ENCODE results near the gene TTC21A.
A peak's percentile ranks its signal among the peaks of the same experiment; 100 is the strongest.

Gene TTC21A

GRCh38 chr3:39065197-39065596, 42.3 kb upstream of the TTC21A start:
- H3K79me1 ChIP-seq (ENCODE audit: low read length), result peaks cover 3% of the 10 kb centered on the region
- H2AK5ac ChIP-seq (ENCODE audit: low read length), result no peak overlapping the region
- no peak overlapping the region for H2BK120ac ChIP-seq (ENCODE audit: low read depth, low read length)
- H3K9ac ChIP-seq (ENCODE audit: low read length), result no peak overlapping the region
- no CpG with 5 or more reads among the region's 1 CpG for WGBS (ENCODE audit: extremely low coverage, insufficient coverage, low lambda C conversion rate)
- H3K18ac ChIP-seq (ENCODE audit: low read length), result no peak overlapping the region
- no peak overlapping the region for H2BK15ac ChIP-seq (replicated peaks; ENCODE audit: low read depth)
- H3K56ac ChIP-seq (ENCODE audit: low read length), result no peak overlapping the region
- H3K4me3 ChIP-seq (ENCODE audit: low read length), result no peak overlapping the region
- H3K36me3 ChIP-seq (ENCODE audit: control insufficient read depth, insufficient read depth, low read length), result no peaks in the 10 kb centered on the region
- H3K23ac ChIP-seq (ENCODE audit: low read length), result no peak overlapping the region
- no peak overlapping the region for H3K27ac ChIP-seq (ENCODE audit: low read depth, low read length)
- H3K4ac ChIP-seq (ENCODE audit: low read depth, low read length), result no peak overlapping the region
- H3K4me2 ChIP-seq (ENCODE audit: low read length), result no peak overlapping the region
- no peak overlapping the region for H2BK5ac ChIP-seq (ENCODE audit: low read length)
- H3K79me2 ChIP-seq (ENCODE audit: control insufficient read depth, insufficient read depth, low read length), result peaks cover 4% of the 10 kb centered on the region
- H4K5ac ChIP-seq (ENCODE audit: low read length), result no peak overlapping the region
- DNase-seq, result peak; percentile 83
- no peak overlapping the region for H4K8ac ChIP-seq (ENCODE audit: low read depth, low read length)
- no peaks in the 10 kb centered on the region for H3K27me3 ChIP-seq (ENCODE audit: insufficient read depth, low read length, poor library complexity)
- H3K4me1 ChIP-seq (ENCODE audit: control insufficient read depth, low read depth, low read length), result no peaks in the 10 kb centered on the region

- Histone ChIP-seq H3K9ac (ENCODE audit: low read length) (no peak overlapping the region), H3K4me3 (ENCODE audit: low read length) (no peak overlapping the region), H3K56ac (ENCODE audit: low read length) (no peak overlapping the region), H2BK15ac (replicated peaks; ENCODE audit: low read depth) (no peak overlapping the region), H3K79me2 (ENCODE audit: control insufficient read depth, insufficient read depth, low read length) (peaks cover 3% of the 10 kb centered on the region), H3K18ac (ENCODE audit: low read length) (no peak overlapping the region), H3K4ac (ENCODE audit: low read depth, low read length) (no peak overlapping the region), H3K79me1 (ENCODE audit: low read length) (peaks cover 2% of the 10 kb centered on the region), H3K36me3 (ENCODE audit: control insufficient read depth, insufficient read depth, low read length) (no peaks in the 10 kb centered on the region), H2BK5ac (ENCODE audit: low read length) (no peak overlapping the region), H2AK5ac (ENCODE audit: low read length) (no peak overlapping the region), H2BK120ac (ENCODE audit: low read depth, low read length) (no peak overlapping the region), H3K27me3 (ENCODE audit: insufficient read depth, low read length, poor library complexity) (no peaks in the 10 kb centered on the region), H4K8ac (ENCODE audit: low read depth, low read length) (no peak overlapping the region), H3K4me1 (ENCODE audit: control insufficient read depth, low read depth, low read length) (no peaks in the 10 kb centered on the region), H3K23ac (ENCODE audit: low read length) (no peak overlapping the region), H3K27ac (ENCODE audit: low read depth, low read length) (no peak overlapping the region), H3K4me2 (ENCODE audit: low read length) (no peak overlapping the region), H4K5ac (ENCODE audit: low read length) (no peak overlapping the region)
- WGBS (ENCODE audit: extremely low coverage, insufficient coverage, low lambda C conversion rate), result no CpG with 5 or more reads among the region's 1 CpG
- DNase-seq, result no peak
Observed at GRCh38 chr3:39067286-39067685, 40.2 kb upstream of the TTC21A start.

GRCh38 chr3:39068556-39068955, 38.9 kb upstream of the TTC21A start:
- Histone ChIP-seq H3K36me3 (ENCODE audit: control insufficient read depth, insufficient read depth, low read length) (no peaks in the 10 kb centered on the region), H2AK5ac (ENCODE audit: low read length) (no peak overlapping the region), H3K79me2 (ENCODE audit: control insufficient read depth, insufficient read depth, low read length) (no peaks in the 10 kb centered on the region), H3K4me2 (ENCODE audit: low read length) (no peak overlapping the region), H3K27me3 (ENCODE audit: insufficient read depth, low read length, poor library complexity) (no peaks in the 10 kb centered on the region), H2BK5ac (ENCODE audit: low read length) (no peak overlapping the region), H4K8ac (ENCODE audit: low read depth, low read length) (no peak overlapping the region), H3K79me1 (ENCODE audit: low read length) (no peaks in the 10 kb centered on the region), H3K4me3 (ENCODE audit: low read length) (no peak overlapping the region), H3K56ac (ENCODE audit: low read length) (no peak overlapping the region), H3K4me1 (ENCODE audit: control insufficient read depth, low read depth, low read length) (no peaks in the 10 kb centered on the region), H3K27ac (ENCODE audit: low read depth, low read length) (no peak overlapping the region), H3K23ac (ENCODE audit: low read length) (no peak overlapping the region), H3K9ac (ENCODE audit: low read length) (no peak overlapping the region), H2BK15ac (replicated peaks; ENCODE audit: low read depth) (no peak overlapping the region), H2BK120ac (ENCODE audit: low read depth, low read length) (no peak overlapping the region), H4K5ac (ENCODE audit: low read length) (no peak overlapping the region), H3K4ac (ENCODE audit: low read depth, low read length) (no peak overlapping the region), H3K18ac (ENCODE audit: low read length) (no peak overlapping the region)
- WGBS (ENCODE audit: extremely low coverage, insufficient coverage, low lambda C conversion rate), result no CpG with 5 or more reads among the region's 3 CpGs
- DNase-seq, result no peak

- Histone ChIP-seq H3K4me2 (ENCODE audit: low read length) (no peak overlapping the region), H3K23ac (ENCODE audit: low read length) (no peak overlapping the region), H3K27me3 (ENCODE audit: insufficient read depth, low read length, poor library complexity) (no peaks in the 10 kb centered on the region), H2AK5ac (ENCODE audit: low read length) (no peak overlapping the region), H3K27ac (ENCODE audit: low read depth, low read length) (no peak overlapping the region), H2BK5ac (ENCODE audit: low read length) (no peak overlapping the region), H2BK15ac (replicated peaks; ENCODE audit: low read depth) (no peak overlapping the region), H3K9ac (ENCODE audit: low read length) (no peak overlapping the region), H3K18ac (ENCODE audit: low read length) (no peak overlapping the region), H3K4ac (ENCODE audit: low read depth, low read length) (no peak overlapping the region), H3K36me3 (ENCODE audit: control insufficient read depth, insufficient read depth, low read length) (peaks cover 2% of the 10 kb centered on the region), H4K8ac (ENCODE audit: low read depth, low read length) (no peak overlapping the region), H3K56ac (ENCODE audit: low read length) (no peak overlapping the region), H4K5ac (ENCODE audit: low read length) (no peak overlapping the region), H3K79me1 (ENCODE audit: low read length) (no peaks in the 10 kb centered on the region), H3K79me2 (ENCODE audit: control insufficient read depth, insufficient read depth, low read length) (no peaks in the 10 kb centered on the region), H3K4me3 (ENCODE audit: low read length) (no peak overlapping the region), H2BK120ac (ENCODE audit: low read depth, low read length) (no peak overlapping the region), H3K4me1 (ENCODE audit: control insufficient read depth, low read depth, low read length) (no peaks in the 10 kb centered on the region)
- no peak for DNase-seq
- WGBS (ENCODE audit: extremely low coverage, insufficient coverage, low lambda C conversion rate), result no CpG with 5 or more reads among the region's 10 CpGs
Observed at GRCh38 chr3:39075910-39076309, 31.6 kb upstream of the TTC21A start.

GRCh38 chr3:39079530-39079929, 27.9 kb upstream of the TTC21A start:
- H3K36me3 ChIP-seq (ENCODE audit: control insufficient read depth, insufficient read depth, low read length), result peaks cover 1% of the 10 kb centered on the region
- H2AK5ac ChIP-seq (ENCODE audit: low read length), result no peak overlapping the region
- no peaks in the 10 kb centered on the region for H3K27me3 ChIP-seq (ENCODE audit: insufficient read depth, low read length, poor library complexity)
- no peak overlapping the region for H3K4me2 ChIP-seq (ENCODE audit: low read length)
- no peaks in the 10 kb centered on the region for H3K4me1 ChIP-seq (ENCODE audit: control insufficient read depth, low read depth, low read length)
- H3K18ac ChIP-seq (ENCODE audit: low read length), result no peak overlapping the region
- no peak overlapping the region for H3K4me3 ChIP-seq (ENCODE audit: low read length)
- H3K9ac ChIP-seq (ENCODE audit: low read length), result no peak overlapping the region
- no peak overlapping the region for H3K4ac ChIP-seq (ENCODE audit: low read depth, low read length)
- no peaks in the 10 kb centered on the region for H3K79me1 ChIP-seq (ENCODE audit: low read length)
- no peak overlapping the region for H2BK15ac ChIP-seq (replicated peaks; ENCODE audit: low read depth)
- H4K5ac ChIP-seq (ENCODE audit: low read length), result no peak overlapping the region
- H3K27ac ChIP-seq (ENCODE audit: low read depth, low read length), result no peak overlapping the region
- no peak overlapping the region for H2BK120ac ChIP-seq (ENCODE audit: low read depth, low read length)
- H4K8ac ChIP-seq (ENCODE audit: low read depth, low read length), result no peak overlapping the region
- H3K23ac ChIP-seq (ENCODE audit: low read length), result no peak overlapping the region
- no peaks in the 10 kb centered on the region for H3K79me2 ChIP-seq (ENCODE audit: control insufficient read depth, insufficient read depth, low read length)
- H2BK5ac ChIP-seq (ENCODE audit: low read length), result no peak overlapping the region
- no peak overlapping the region for H3K56ac ChIP-seq (ENCODE audit: low read length)
- no peak for DNase-seq

GRCh38 chr3:39080026-39080425, 27.5 kb upstream of the TTC21A start:
- no peak overlapping the region for H3K27ac ChIP-seq (ENCODE audit: low read depth, low read length)
- no peak overlapping the region for H3K4me3 ChIP-seq (ENCODE audit: low read length)
- H2AK5ac ChIP-seq (ENCODE audit: low read length), result no peak overlapping the region
- no peaks in the 10 kb centered on the region for H3K36me3 ChIP-seq (ENCODE audit: control insufficient read depth, insufficient read depth, low read length)
- H3K23ac ChIP-seq (ENCODE audit: low read length), result no peak overlapping the region
- H4K8ac ChIP-seq (ENCODE audit: low read depth, low read length), result no peak overlapping the region
- H3K27me3 ChIP-seq (ENCODE audit: insufficient read depth, low read length, poor library complexity), result no peaks in the 10 kb centered on the region
- no peaks in the 10 kb centered on the region for H3K4me1 ChIP-seq (ENCODE audit: control insufficient read depth, low read depth, low read length)
- H3K4me2 ChIP-seq (ENCODE audit: low read length), result no peak overlapping the region
- DNase-seq, result no peak
- H2BK15ac ChIP-seq (replicated peaks; ENCODE audit: low read depth), result no peak overlapping the region
- no peak overlapping the region for H2BK5ac ChIP-seq (ENCODE audit: low read length)
- H2BK120ac ChIP-seq (ENCODE audit: low read depth, low read length), result no peak overlapping the region
- no peak overlapping the region for H3K9ac ChIP-seq (ENCODE audit: low read length)
- H3K79me1 ChIP-seq (ENCODE audit: low read length), result no peaks in the 10 kb centered on the region
- H3K79me2 ChIP-seq (ENCODE audit: control insufficient read depth, insufficient read depth, low read length), result no peaks in the 10 kb centered on the region
- H3K18ac ChIP-seq (ENCODE audit: low read length), result no peak overlapping the region
- no peak overlapping the region for H4K5ac ChIP-seq (ENCODE audit: low read length)
- H3K56ac ChIP-seq (ENCODE audit: low read length), result no peak overlapping the region
- H3K4ac ChIP-seq (ENCODE audit: low read depth, low read length), result no peak overlapping the region
